Lung (tissue), 12 donors: ENCODE data around the gene NRP2. TPM values are rescaled to one million over a fixed set of nuclear protein-coding genes. Genes with fewer than 3 reads are reported as not detected.
A peak's percentile ranks its signal among the peaks of the same experiment; 100 is the strongest.

Experiments
- ATAC-seq: fragments of 200-7000 bp; cut with Tn5 transposase; one replicate; pipeline ENCODE4 v1.9.1; 2020; ENCODE audit warnings: moderate number of reproducible peaks; ENCODE audit not compliant: insufficient read depth, low FRiP score
- DNase-seq, 3 donors: peaks; one replicate each; pipeline ENCODE4 v3.0.0-alpha.2; 2013 to 2017
- H3K27ac ChIP-seq, 2 donors: one replicate each; pipeline ENCODE4 v1.5.1; 2013; ENCODE audit warnings: mild to moderate bottlenecking in 2 of 2, moderate library complexity in 2 of 2, control low read depth in 1 of 2, inconsistent platforms in 1 of 2, low read depth in 1 of 2, low read length in 1 of 2
- H3K27me3 ChIP-seq, 3 donors: one replicate each; pipeline ENCODE4 v1.5.1; 2013; ENCODE audit warnings: low read length in 2 of 3; ENCODE audit not compliant: control insufficient read depth in 3 of 3, insufficient read depth in 3 of 3
- H3K36me3 ChIP-seq, 4 donors: one replicate each; pipeline ENCODE4 v1.5.1; 2013; ENCODE audit warnings: low read length in 4 of 4, mild to moderate bottlenecking in 1 of 4, moderate library complexity in 1 of 4; ENCODE audit not compliant: control insufficient read depth in 4 of 4, insufficient read depth in 4 of 4
- H3K4me1 ChIP-seq, 5 donors: one replicate each; pipeline ENCODE4 v1.5.1; 2013; ENCODE audit warnings: low read length in 5 of 5, mild to moderate bottlenecking in 2 of 5, moderate library complexity in 1 of 5; ENCODE audit not compliant: control insufficient read depth in 5 of 5, insufficient read depth in 5 of 5
- H3K4me3 ChIP-seq: one replicate; pipeline ENCODE4 v1.5.1; 2013; ENCODE audit warnings: mild to moderate bottlenecking, control low read depth, moderate library complexity
- H3K9ac ChIP-seq, 2 donors: one replicate each; pipeline ENCODE4 v1.5.1; 2013; ENCODE audit warnings: low read length in 2 of 2, control low read depth in 1 of 2; ENCODE audit not compliant: insufficient read depth in 1 of 2
- H3K9me3 ChIP-seq, 4 donors: one replicate each; pipeline ENCODE4 v1.5.1; 2013; ENCODE audit warnings: low read length in 3 of 4, mild to moderate bottlenecking in 1 of 4, moderate library complexity in 1 of 4; ENCODE audit not compliant: control insufficient read depth in 4 of 4, insufficient read depth in 3 of 4
- CTCF ChIP-seq: IDR thresholded peaks from 2 replicates; pipeline ENCODE4 v1.5.1; 2012; ENCODE audit warnings: mild to moderate bottlenecking; ENCODE audit errors: control extremely low read depth, extremely low read depth
- WGBS, 2 donors: extraction: QIAGEN DNeasy Blood & Tissue Kit; methylation state at CpG; one replicate each; pipeline ENCODE4 v1.1.7; 2013; 5-methylcytosine and 5-hydroxymethylcytosine counted together
- polyA plus RNA-seq, 2 donors: library from polyadenylated mRNA; stranded (reverse); fragments of 200-250 nt; gene quantifications; one replicate each; pipeline ENCODE4 v1.2.1, GENCODE V29; 2013
- total RNA-seq, 2 donors: library from RNA; depleted of rRNA in 1 of 2; stranded (reverse); fragments of >200 nt in 1 of 2; gene quantifications; one replicate each; pipeline ENCODE4 v1.2.1, GENCODE V29; 2014 to 2021
- donor health status: control.
- donor health status: control.
- donor health status: Bipolar disorder and iron deficiency.
- donor health status: healthy.
- donor health status: DM: yes; HTN: yes; CAD: no.

NRP2 gene
- total and polyA plus RNA-seq, 4 donors: 20.4 to 125 (median 63.2) TPM

GRCh38 chr2:205705511-205706349, 23.4 kb downstream of the NRP2 start:
- H3K9me3 ChIP-seq: no peaks in the 10 kb centered on the region
- WGBS, 2 donors: 82 to 88% methylated on average over 16 of the region's 16 CpGs
- H3K4me3 ChIP-seq: no peak overlapping the region
- ATAC-seq: no peak
- peaks cover 0 to 6% (median 1%) of the 10 kb centered on the region in 4 donors for H3K36me3 ChIP-seq
- H3K9ac ChIP-seq: no peak overlapping the region
- peaks cover 6 to 49% (median 12%) of the 10 kb centered on the region in 5 donors for H3K4me1 ChIP-seq
- peak overlapping the region; percentile 71 to 76 for H3K27ac ChIP-seq
- no peak for DNase-seq
- H3K27me3 ChIP-seq: no peaks in the 10 kb centered on the region
- no peak for TF ChIP-seq CTCF

- 26 to 38% methylated on average over 10 of the region's 10 CpGs for WGBS, 2 donors
- peak overlapping the region; percentile 71 to 88 for H3K27ac ChIP-seq
- no peak overlapping the region for H3K9ac ChIP-seq
Measured at GRCh38 chr2:205706769-205707381, 24.6 kb downstream of the NRP2 start.

GRCh38 chr2:205708231-205708631, 25.9 kb downstream of the NRP2 start:
- ATAC-seq: no peak
- Histone ChIP-seq H3K9me3 (no peaks in the 10 kb centered on the region), H3K36me3 (peaks cover 0 to 3% (median 2%) of the 10 kb centered on the region in 4 donors), H3K4me1 (peaks cover 6 to 67% (median 19%) of the 10 kb centered on the region in 5 donors), H3K27me3 (no peaks in the 10 kb centered on the region), H3K4me3 (no peak overlapping the region), H3K27ac (peak overlapping the region in 1 of 2 donors; percentile 88), H3K9ac (no peak overlapping the region)
- WGBS, 2 donors: 61 to 76% methylated on average over 11 of the region's 11 CpGs
- DNase-seq: no peak
- TF ChIP-seq CTCF: no peak

More at GRCh38 chr2:205706769-205707381, 24.6 kb downstream of the NRP2 start:
- DNase-seq (peak; percentile 48 to 76 (median 61)), ATAC-seq (peak; percentile 81)
- peaks cover 6 to 54% (median 16%) of the 10 kb centered on the region in 5 donors for H3K4me1 ChIP-seq
- H3K27me3 ChIP-seq: no peaks in the 10 kb centered on the region
- peaks cover 0 to 3% (median 2%) of the 10 kb centered on the region in 4 donors for H3K36me3 ChIP-seq
- H3K4me3 ChIP-seq: no peak overlapping the region
- H3K9me3 ChIP-seq: no peaks in the 10 kb centered on the region
- TF ChIP-seq CTCF: no peak
